ENCODE results near the gene FCHSD2.

GRCh38 chr11:73163638-73164174, 21.6 kb upstream of the FCHSD2 start:
- TF ChIP-seq POLR2A (IDR thresholded peaks at IDR 0.05; ENCODE audit: low read length) (no peak), CTCF (IDR thresholded peaks at IDR 0.05) (no peak), ZFP36 (IDR thresholded peaks at IDR 0.05; ENCODE audit: borderline replicate concordance, partially characterized antibody) (no peak), JUNB (IDR thresholded peaks at IDR 0.05) (no peak), PBX3 (IDR thresholded peaks at IDR 0.05) (no peak), EP300 (IDR thresholded peaks at IDR 0.05) (no peak), REST (IDR thresholded peaks at IDR 0.05) (no peak), RAD21 (conservative IDR thresholded peaks at IDR 0.05 in 1 of 2, IDR thresholded peaks at IDR 0.05 in 1 of 2) (no peak), CHD2 (IDR thresholded peaks at IDR 0.05; ENCODE audit: low read length, partially characterized antibody) (no peak)
